ENCODE results near the gene CAMKK2.

DNA sequence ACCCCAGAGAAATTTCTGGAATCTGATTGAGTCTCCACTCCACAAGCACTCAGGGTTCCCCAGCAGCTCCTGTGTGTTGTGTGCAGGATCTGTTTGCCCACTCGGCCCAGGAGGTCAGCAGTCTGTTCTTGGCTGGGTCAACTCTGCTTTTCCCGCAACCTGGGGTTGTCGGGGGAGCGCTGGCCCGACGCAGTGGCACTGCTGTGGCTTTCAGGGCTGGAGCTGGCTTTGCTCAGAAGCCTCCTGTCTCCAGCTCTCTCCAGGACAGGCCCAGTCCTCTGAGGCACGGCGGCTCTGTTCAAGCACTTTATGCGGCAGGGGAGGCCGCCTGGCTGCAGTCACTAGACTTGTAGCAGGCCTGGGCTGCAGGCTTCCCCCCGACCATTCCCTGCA lies 62.9 kb downstream of the CAMKK2 start:
- TF ChIP-seq, protein P1, sequence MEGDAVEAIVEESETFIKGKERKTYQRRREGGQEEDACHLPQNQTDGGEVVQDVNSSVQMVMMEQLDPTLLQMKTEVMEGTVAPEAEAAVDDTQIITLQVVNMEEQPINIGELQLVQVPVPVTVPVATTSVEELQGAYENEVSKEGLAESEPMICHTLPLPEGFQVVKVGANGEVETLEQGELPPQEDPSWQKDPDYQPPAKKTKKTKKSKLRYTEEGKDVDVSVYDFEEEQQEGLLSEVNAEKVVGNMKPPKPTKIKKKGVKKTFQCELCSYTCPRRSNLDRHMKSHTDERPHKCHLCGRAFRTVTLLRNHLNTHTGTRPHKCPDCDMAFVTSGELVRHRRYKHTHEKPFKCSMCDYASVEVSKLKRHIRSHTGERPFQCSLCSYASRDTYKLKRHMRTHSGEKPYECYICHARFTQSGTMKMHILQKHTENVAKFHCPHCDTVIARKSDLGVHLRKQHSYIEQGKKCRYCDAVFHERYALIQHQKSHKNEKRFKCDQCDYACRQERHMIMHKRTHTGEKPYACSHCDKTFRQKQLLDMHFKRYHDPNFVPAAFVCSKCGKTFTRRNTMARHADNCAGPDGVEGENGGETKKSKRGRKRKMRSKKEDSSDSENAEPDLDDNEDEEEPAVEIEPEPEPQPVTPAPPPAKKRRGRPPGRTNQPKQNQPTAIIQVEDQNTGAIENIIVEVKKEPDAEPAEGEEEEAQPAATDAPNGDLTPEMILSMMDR (conservative IDR thresholded peaks at IDR 0.05): no peak
- TF ChIP-seq EZH2 (IDR thresholded peaks at IDR 0.05; ENCODE audit: low read depth): no peak

Measured in PC-9 (cell line).